H1 (cell line): ENCODE measurements around the gene MIOX. TPM values are rescaled to one million over a fixed set of nuclear protein-coding genes. Genes with fewer than 3 reads are reported as not detected.
"Not testable (repeated sequence)": the region's sequence is repeated elsewhere in the genome, so short reads cannot be mapped to it uniquely, and the experiment has no call there.

Experiments
- CTCF ChIA-PET: fragments of 300-600 bp; sonication (Branson Sonifier 250); formaldehyde crosslinking; loops from one replicate; lab custom pipeline; 2021; ENCODE audit not compliant: partially characterized antibody; lab: Charles Lee
- POLR2A ChIA-PET: fragments of 300-600 bp; sonication (Branson Sonifier 250); formaldehyde crosslinking; loops from one replicate; lab custom pipeline; 2021; ENCODE audit warnings: inconsistent platforms; ENCODE audit not compliant: partially characterized antibody; lab: Charles Lee
- DNase-seq, 2 experiments: peaks; one replicate each; pipeline versions ENCODE4 v3.0.0 to v3.0.0-alpha.2; 2010 to 2022; ENCODE audit warnings: low spot score in 2 of 2, low read depth in 1 of 2, mixed read lengths in 1 of 2
- FAIRE-seq: peaks from 2 replicates; lab custom pipeline; 2011; peaks lifted over from hg19 to GRCh38; lab: Jason Lieb, UNC
- H2AFZ ChIP-seq: 2 replicates; pipeline ENCODE4 v1.8.1; 2012; ENCODE audit warnings: low read length, inconsistent platforms
- H2AK5ac ChIP-seq: 2 replicates; pipeline ENCODE4 v1.6.1; 2013; ENCODE audit warnings: low read depth, low read length
- H2BK120ac ChIP-seq: replicated peaks from 2 replicates; pipeline ENCODE3; 2013; ENCODE audit warnings: low read depth, low read length, inconsistent platforms
- H2BK12ac ChIP-seq: 2 replicates; pipeline ENCODE4 v1.6.1; 2013; ENCODE audit warnings: low read depth, low read length
- H2BK15ac ChIP-seq: 2 replicates; pipeline ENCODE4 v1.6.1; 2013; ENCODE audit warnings: low read length
- H2BK20ac ChIP-seq: 2 replicates; pipeline ENCODE4 v1.6.1; 2013; ENCODE audit warnings: low read length
- H2BK5ac ChIP-seq: 2 replicates; pipeline ENCODE4 v1.6.1; 2013; ENCODE audit warnings: low read depth, low read length
- H3K14ac ChIP-seq: 2 replicates; pipeline ENCODE4 v1.6.1; 2013; ENCODE audit warnings: inconsistent platforms; ENCODE audit not compliant: insufficient read length
- H3K18ac ChIP-seq: 2 replicates; pipeline ENCODE4 v1.6.1; 2013; ENCODE audit warnings: low read length; ENCODE audit errors: extremely low read depth
- H3K23ac ChIP-seq: 2 replicates; pipeline ENCODE4 v1.6.1; 2013; ENCODE audit warnings: inconsistent platforms; ENCODE audit not compliant: insufficient read length
- H3K23me2 ChIP-seq: 2 replicates; pipeline ENCODE4 v1.6.1; 2013; ENCODE audit warnings: low read depth, low read length
- H3K27ac ChIP-seq: 2 replicates; pipeline ENCODE4 v1.6.1; 2011; ENCODE audit warnings: low read depth, low read length, inconsistent platforms
- H3K27me3 ChIP-seq, 4 experiments: replicated peaks in 1 of 4; 1 replicate in 1 of 4; 2 replicates in 3 of 4; pipeline versions ENCODE4 v1.6.1 to v1.8.1; 2011 to 2013; ENCODE audit warnings: low read length in 3 of 4, mild to moderate bottlenecking in 3 of 4, inconsistent platforms in 2 of 4, mixed read lengths in 2 of 4, moderate library complexity in 1 of 4; ENCODE audit not compliant: control insufficient read depth in 3 of 4, insufficient read depth in 3 of 4; ENCODE audit errors: extremely low read depth in 1 of 4
- H3K36me3 ChIP-seq, 4 experiments: 2 replicates each; pipeline versions ENCODE4 v1.6.1 to v1.8.1; 2011 to 2013; ENCODE audit warnings: mild to moderate bottlenecking in 4 of 4, low read length in 3 of 4, moderate library complexity in 2 of 4, control low read depth in 1 of 4, inconsistent platforms in 1 of 4; ENCODE audit not compliant: insufficient read depth in 4 of 4, control insufficient read depth in 2 of 4
- H3K4ac ChIP-seq: replicated peaks from 2 replicates; pipeline ENCODE3; 2013; ENCODE audit warnings: low read length, low read depth, mixed read lengths, inconsistent platforms; ENCODE audit not compliant: insufficient read length
- H3K4me1 ChIP-seq, 4 experiments: replicated peaks in 1 of 4; 1 replicate in 1 of 4; 2 replicates in 3 of 4; pipeline versions ENCODE4 v1.6.1 to v1.8.1; 2011 to 2013; ENCODE audit warnings: low read length in 3 of 4, inconsistent platforms in 2 of 4, mixed read lengths in 1 of 4; ENCODE audit not compliant: insufficient read depth in 4 of 4, control insufficient read depth in 3 of 4
- H3K4me2 ChIP-seq, 2 experiments: 2 replicates each; pipeline versions ENCODE4 v1.6.1 to v1.8.1; 2011 to 2013; ENCODE audit warnings: low read depth in 2 of 2, low read length in 2 of 2, control low read depth in 1 of 2, inconsistent platforms in 1 of 2, mild to moderate bottlenecking in 1 of 2; ENCODE audit not compliant: insufficient read depth in 1 of 2
- H3K4me3 ChIP-seq, 4 experiments: fragments of 200-600, 300-600 bp in 1 of 4; sonication (generic), shearing (Covaris generic), sonication (Bioruptor Twin) in 1 of 4; 2 replicates each; pipeline versions ENCODE4 v1.5.1 to v1.8.1; 2011 to 2016; ENCODE audit warnings: low read length in 4 of 4, low read depth in 3 of 4, control low read depth in 2 of 4, inconsistent platforms in 2 of 4, mild to moderate bottlenecking in 2 of 4, mixed read lengths in 1 of 4, moderate library complexity in 1 of 4; ENCODE audit not compliant: insufficient read depth in 2 of 4; ENCODE audit errors: extremely low read depth in 1 of 4
- H3K56ac ChIP-seq: replicated peaks from 2 replicates; pipeline ENCODE3; 2013; ENCODE audit warnings: low read depth, mild to moderate bottlenecking, mixed read lengths, low read length, inconsistent platforms; ENCODE audit not compliant: insufficient read length
- H3K79me1 ChIP-seq: 2 replicates; pipeline ENCODE4 v1.6.1; 2013; ENCODE audit warnings: low read depth, low read length, control low read depth
- H3K79me2 ChIP-seq, 2 experiments: 2 replicates each; pipeline versions ENCODE4 v1.6.1 to v1.8.1; 2012 to 2013; ENCODE audit warnings: low read length in 2 of 2, mild to moderate bottlenecking in 2 of 2, inconsistent platforms in 1 of 2; ENCODE audit not compliant: insufficient read depth in 2 of 2, control insufficient read depth in 1 of 2
- H3K9ac ChIP-seq, 4 experiments: replicated peaks in 1 of 4; 1 replicate in 1 of 4; 2 replicates in 3 of 4; pipeline versions ENCODE4 v1.6.1 to v1.8.1; 2011 to 2013; ENCODE audit warnings: low read depth in 3 of 4, low read length in 3 of 4, control low read depth in 2 of 4, mild to moderate bottlenecking in 2 of 4, moderate library complexity in 2 of 4, inconsistent platforms in 1 of 4; ENCODE audit errors: extremely low read depth in 1 of 4
- H3K9me3 ChIP-seq, 2 experiments: 2 replicates each; pipeline versions ENCODE4 v1.6.1 to v1.8.1; 2012 to 2013; ENCODE audit warnings: mild to moderate bottlenecking in 2 of 2, moderate library complexity in 2 of 2, control low read depth in 1 of 2, inconsistent platforms in 1 of 2, low read depth in 1 of 2, low read length in 1 of 2, mixed read lengths in 1 of 2; ENCODE audit not compliant: insufficient read depth in 2 of 2
- H4K20me1 ChIP-seq, 2 experiments: replicated peaks in 1 of 2; 2 replicates each; pipeline versions ENCODE3 to v1.8.1; 2011 to 2013; ENCODE audit warnings: inconsistent platforms in 2 of 2, low read length in 2 of 2, mild to moderate bottlenecking in 1 of 2; ENCODE audit not compliant: insufficient read depth in 2 of 2, control insufficient read depth in 1 of 2
- H4K5ac ChIP-seq: 2 replicates; pipeline ENCODE4 v1.6.1; 2013; ENCODE audit warnings: low read length, low read depth, mixed read lengths, inconsistent platforms; ENCODE audit not compliant: insufficient read length
- H4K8ac ChIP-seq: 2 replicates; pipeline ENCODE4 v1.8.0; 2013; ENCODE audit warnings: mild to moderate bottlenecking, moderate library complexity, low read length, inconsistent platforms; ENCODE audit not compliant: insufficient read depth; ENCODE audit errors: extremely low read depth
- H4K91ac ChIP-seq: replicated peaks from 2 replicates; pipeline ENCODE3; 2013; ENCODE audit warnings: low read length, mixed read lengths, inconsistent platforms; ENCODE audit not compliant: insufficient read length
- SRF ChIP-seq: IDR thresholded peaks from 2 replicates; pipeline ENCODE4 v1.6.1; 2011; ENCODE audit warnings: mild to moderate bottlenecking, low read depth, low read length, moderate library complexity
- WGBS, 2 experiments: shearing (Covaris generic) in 1 of 2; methylation state at CpG; one replicate each; pipeline versions ENCODE4 v1.1.6 to v1.1.7; 2013 to 2015; ENCODE audit warnings: low lambda C conversion rate in 2 of 2, mixed read lengths in 2 of 2, inconsistent platforms in 1 of 2, low coverage in 1 of 2, missing lambda C conversion rate in 1 of 2; ENCODE audit not compliant: insufficient replicate concordance in 2 of 2, insufficient coverage in 1 of 2, insufficient read length in 1 of 2; ENCODE audit errors: extremely low coverage in 1 of 2, missing lambda C conversion rate in 1 of 2; 5-methylcytosine and 5-hydroxymethylcytosine counted together
- polyA plus RNA-seq, 7 experiments: library from polyadenylated mRNA; depleted of rRNA in 3 of 7; stranded (reverse) in 5 of 7; unstranded in 2 of 7; fragments of >200 nt in 5 of 7; fragments of 200-250 nt in 2 of 7; gene quantifications; 1 replicate in 5 of 7; 2 replicates in 1 of 7; 4 replicates in 1 of 7; pipeline versions ENCODE4 v1.2.1 to v1.2.3, GENCODE V29; 2011 to 2013; ENCODE audit warnings: missing spikeins in 2 of 7, mixed read lengths in 2 of 7
- total RNA-seq: library from RNA; stranded (reverse); fragmentation: NEBNext Ultra II Directional; extraction: Animal tissue kit (Norgen Biotek cat#: 25700); gene quantifications from 2 replicates; pipeline ENCODE4 v1.2.1, GENCODE V29; 2021

The MIOX gene
- total and polyA plus RNA-seq, 2 of the 8 experiments (the other 6 are each of a cell fraction or from before 2014, with no cell fraction given): 0.30 to 0.32 TPM

DNA sequence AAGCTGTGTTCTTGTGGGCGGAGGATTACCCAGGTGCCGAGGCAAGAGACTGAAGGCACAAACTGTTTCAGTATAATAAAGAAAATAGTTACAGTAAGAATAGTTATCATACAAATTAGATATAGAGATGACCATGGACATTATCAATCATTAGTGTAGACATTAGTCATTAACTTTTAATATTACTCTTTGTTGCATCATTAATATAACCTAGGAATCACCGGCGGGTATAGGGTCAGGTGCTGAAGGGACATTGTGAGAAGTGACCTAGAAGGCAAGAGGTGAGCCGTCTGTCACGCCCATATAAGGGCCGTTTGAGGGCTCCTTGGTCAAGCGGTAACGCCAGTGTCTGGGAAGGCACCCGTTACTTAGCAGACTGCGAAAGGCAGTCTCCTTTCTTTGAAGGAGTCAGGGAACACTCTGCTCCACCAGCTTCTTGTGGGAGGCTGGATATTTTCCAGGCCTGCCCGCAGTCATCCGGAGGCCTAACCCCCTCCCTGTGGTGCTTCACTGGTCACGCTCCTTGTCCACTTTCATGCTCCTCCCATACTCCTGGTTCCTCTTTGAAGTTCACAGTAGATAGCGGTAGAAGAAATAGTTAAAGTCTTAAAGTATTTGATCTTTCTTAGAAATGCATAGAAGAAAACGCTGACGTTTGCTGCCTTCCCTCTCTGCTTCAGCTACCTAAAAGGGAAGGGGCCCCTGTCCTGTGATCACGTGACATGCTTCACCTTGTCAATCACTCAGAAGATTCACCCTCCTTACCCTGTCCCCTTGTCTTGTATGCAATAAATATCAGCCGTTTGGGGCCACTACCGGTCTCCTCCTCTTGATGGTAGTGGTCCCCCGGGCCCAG is 47.4 kb downstream of the MIOX start:
- H3K36me3 ChIP-seq, POLR2A ChIA-PET: not testable (repeated sequence)
- TF ChIP-seq SRF: peak; percentile 83

More for the DNA sequence above, 47.4 kb downstream of the MIOX start:
- not testable (repeated sequence) for FAIRE-seq, H4K8ac ChIP-seq, H3K4ac ChIP-seq, H3K4me3 ChIP-seq, DNase-seq, H2BK5ac ChIP-seq, H2AFZ ChIP-seq, H4K91ac ChIP-seq, H3K14ac ChIP-seq, H3K27ac ChIP-seq, H4K20me1 ChIP-seq, H3K9me3 ChIP-seq, H2BK120ac ChIP-seq, H4K5ac ChIP-seq, H3K4me2 ChIP-seq, H3K18ac ChIP-seq, H2BK12ac ChIP-seq, H2BK15ac ChIP-seq, H2AK5ac ChIP-seq, H3K79me1 ChIP-seq, H2BK20ac ChIP-seq, H3K23ac ChIP-seq, H3K56ac ChIP-seq, H3K9ac ChIP-seq, H3K79me2 ChIP-seq
- CTCF ChIA-PET: interaction anchor here (0.9 to 1.2 kb wide), 3 partner anchors 8 to 82 kb away, joined by 3 to 5 read pairs (median 5); partner anchors contain the start of gene SCO2
- H3K4me1 ChIP-seq: peaks cover 0 to 14% (median 5%) of the 10 kb centered on the region in 4 experiments; a peak in 5 of 7 replicates
- 87% methylated on average over 21 of the region's 21 CpGs; no CpG with 5 or more reads in 1 of the 2 experiments for WGBS, 2 experiments
- H3K27me3 ChIP-seq: peaks cover 35 to 45% (median 42%) of the 10 kb centered on the region in 4 experiments
- H3K23me2 ChIP-seq: peaks cover 18% of the 10 kb centered on the region; the same call in 1 of the 2 replicates
